DND-41 (cell line): ENCODE measurements around the gene LMO4.
A peak's percentile ranks its signal among the peaks of the same experiment; 100 is the strongest.

Experiments
- ATAC-seq: fragments of 200-7000 bp; cut with Tn5 transposase; 3 replicates; pipeline ENCODE4 v1.9.1; 2021; ENCODE audit warnings: low read depth; ENCODE audit not compliant: insufficient read depth
- DNase-seq: peaks from one replicate; pipeline ENCODE4 v3.0.0-alpha.2; 2020
- H2AFZ ChIP-seq: 2 replicates; pipeline ENCODE4 v1.6.0; 2012; ENCODE audit warnings: low read depth, low read length
- H3K27ac ChIP-seq: 2 replicates; pipeline ENCODE4 v1.5.1; 2012; ENCODE audit warnings: low read length, inconsistent platforms
- H3K27me3 ChIP-seq: fragments of 200-600 bp; sonication (generic); 2 replicates; pipeline ENCODE4 v1.6.0; 2012; ENCODE audit warnings: low read length, mild to moderate bottlenecking, inconsistent platforms; ENCODE audit not compliant: insufficient read depth, poor library complexity
- H3K36me3 ChIP-seq: 2 replicates; pipeline ENCODE4 v1.5.1; 2012; ENCODE audit warnings: low read length, inconsistent platforms; ENCODE audit not compliant: insufficient read depth
- H3K4me1 ChIP-seq: 2 replicates; pipeline ENCODE4 v1.5.1; 2012; ENCODE audit warnings: mild to moderate bottlenecking, low read length; ENCODE audit not compliant: insufficient read depth
- H3K4me2 ChIP-seq: 2 replicates; pipeline ENCODE4 v1.6.0; 2012; ENCODE audit warnings: mild to moderate bottlenecking, moderate library complexity, low read length, inconsistent platforms; ENCODE audit not compliant: insufficient read depth
- H3K4me3 ChIP-seq, 2 experiments: fragments of 200-600 bp in 1 of 2; shearing (Covaris generic) in 1 of 2; 2 replicates each; pipeline ENCODE4 v1.5.1; 2012 to 2016; ENCODE audit warnings: inconsistent platforms in 2 of 2, low read length in 2 of 2, mild to moderate bottlenecking in 2 of 2, low read depth in 1 of 2, moderate library complexity in 1 of 2
- H3K79me2 ChIP-seq: 2 replicates; pipeline ENCODE4 v1.6.0; 2012; ENCODE audit warnings: low read length, inconsistent platforms; ENCODE audit not compliant: insufficient read depth
- H3K9ac ChIP-seq: 2 replicates; pipeline ENCODE4 v1.6.0; 2012; ENCODE audit warnings: low read depth, mild to moderate bottlenecking, inconsistent platforms, low read length, moderate library complexity
- H3K9me3 ChIP-seq: 2 replicates; pipeline ENCODE4 v1.5.1; 2012; ENCODE audit warnings: low read length, moderate library complexity, mild to moderate bottlenecking, inconsistent platforms; ENCODE audit not compliant: insufficient read depth, severe bottlenecking
- H4K20me1 ChIP-seq: 2 replicates; pipeline ENCODE4 v1.6.0; 2012; ENCODE audit warnings: low read length; ENCODE audit not compliant: insufficient read depth
- CTCF ChIP-seq: IDR thresholded peaks from 2 replicates; pipeline ENCODE4 v1.5.1; 2012; ENCODE audit warnings: borderline replicate concordance, low read length, moderate library complexity, mild to moderate bottlenecking; ENCODE audit not compliant: poor library complexity, severe bottlenecking; ENCODE audit errors: extremely low read depth
- EZH2 ChIP-seq: IDR thresholded peaks from 3 replicates; pipeline ENCODE4 v1.6.1; 2012; ENCODE audit warnings: borderline replicate concordance, low read depth, mild to moderate bottlenecking, moderate library complexity, low read length, inconsistent platforms; ENCODE audit not compliant: severe bottlenecking

Gene LMO4

GRCh38 chr1:87284456-87285240, 44.0 kb upstream of the LMO4 start:
- ATAC-seq, result no peak
- no peak overlapping the region for H3K27ac ChIP-seq
- no peaks in the 10 kb centered on the region for H4K20me1 ChIP-seq
- no peak overlapping the region for H2AFZ ChIP-seq
- no peak for TF ChIP-seq EZH2
- no peak for TF ChIP-seq CTCF
- no peak overlapping the region for H3K4me3 ChIP-seq
- H3K9me3 ChIP-seq, result no peaks in the 10 kb centered on the region
- H3K36me3 ChIP-seq, result no peaks in the 10 kb centered on the region
- no peak overlapping the region for H3K4me2 ChIP-seq
- H3K27me3 ChIP-seq, result no peaks in the 10 kb centered on the region
- no peak for DNase-seq
- H3K9ac ChIP-seq, result no peak overlapping the region
- no peaks in the 10 kb centered on the region for H3K4me1 ChIP-seq
- H3K79me2 ChIP-seq, result no peaks in the 10 kb centered on the region

- H3K27me3 ChIP-seq, result no peaks in the 10 kb centered on the region
- TF ChIP-seq CTCF, result no peak
- TF ChIP-seq EZH2, result no peak
- H3K79me2 ChIP-seq, result no peaks in the 10 kb centered on the region
- H3K4me2 ChIP-seq, result no peak overlapping the region
- no peaks in the 10 kb centered on the region for H3K4me1 ChIP-seq
- H3K36me3 ChIP-seq, result no peaks in the 10 kb centered on the region
- ATAC-seq (no peak), DNase-seq (no peak)
- H3K9me3 ChIP-seq, result no peaks in the 10 kb centered on the region
- H4K20me1 ChIP-seq, result no peaks in the 10 kb centered on the region
- H3K9ac ChIP-seq, result no peak overlapping the region
- no peak overlapping the region for H3K27ac ChIP-seq
- no peak overlapping the region for H2AFZ ChIP-seq
- no peak overlapping the region for H3K4me3 ChIP-seq
Measured at GRCh38 chr1:87291107-87291506, 37.6 kb upstream of the LMO4 start.

GRCh38 chr1:87292684-87293493, 35.8 kb upstream of the LMO4 start:
- H3K4me3 ChIP-seq, result no peak overlapping the region
- H3K27me3 ChIP-seq, result no peaks in the 10 kb centered on the region
- H4K20me1 ChIP-seq, result no peaks in the 10 kb centered on the region
- H3K79me2 ChIP-seq, result no peaks in the 10 kb centered on the region
- H3K4me1 ChIP-seq, result no peaks in the 10 kb centered on the region
- H2AFZ ChIP-seq, result no peak overlapping the region
- no peak overlapping the region for H3K9ac ChIP-seq
- ATAC-seq, result peak; percentile 82
- H3K36me3 ChIP-seq, result no peaks in the 10 kb centered on the region
- H3K27ac ChIP-seq, result no peak overlapping the region
- DNase-seq, result peak; percentile 63
- no peaks in the 10 kb centered on the region for H3K9me3 ChIP-seq
- no peak for TF ChIP-seq EZH2
- TF ChIP-seq CTCF, result peak; percentile 85
- H3K4me2 ChIP-seq, result no peak overlapping the region
